CD14-positive monocyte (primary cell): ENCODE results near the gene HSBP1L1. TPM values are rescaled to one million over a fixed set of nuclear protein-coding genes. Genes with fewer than 3 reads are reported as not detected.

Source experiments
- DNase-seq, 3 donors: peaks; one replicate each; pipeline ENCODE4 v3.0.0-alpha.2; 2011 to 2022
- H2AFZ ChIP-seq: 2 replicates; pipeline ENCODE4 v1.6.0; 2012; ENCODE audit warnings: mild to moderate bottlenecking, low read depth, low read length, inconsistent platforms; ENCODE audit not compliant: insufficient read depth, poor library complexity, severe bottlenecking
- H3K27ac ChIP-seq, 2 donors: 1 replicate in 1 of 2; 2 replicates in 1 of 2; pipeline ENCODE4 v1.5.1; 2012 to 2013; ENCODE audit warnings: low read length in 2 of 2, control low read depth in 1 of 2, inconsistent platforms in 1 of 2, low read depth in 1 of 2, mild to moderate bottlenecking in 1 of 2
- H3K27me3 ChIP-seq, 2 donors: one replicate each; pipeline versions ENCODE4 v1.6.0 to v1.6.1; 2011 to 2013; ENCODE audit warnings: low read length in 2 of 2; ENCODE audit not compliant: control insufficient read depth in 2 of 2, insufficient read depth in 2 of 2
- H3K36me3 ChIP-seq, 2 donors: replicated peaks in 1 of 2; 1 replicate in 1 of 2; 2 replicates in 1 of 2; pipeline versions ENCODE4 v1.5.1 to v1.6.1; 2012 to 2013; ENCODE audit warnings: low read length in 2 of 2, control low read depth in 1 of 2, inconsistent platforms in 1 of 2, mild to moderate bottlenecking in 1 of 2; ENCODE audit not compliant: insufficient read depth in 2 of 2, control insufficient read depth in 1 of 2
- H3K4me1 ChIP-seq, 2 donors: 1 replicate in 1 of 2; 2 replicates in 1 of 2; pipeline versions ENCODE4 v1.5.1 to v1.6.1; 2012 to 2013; ENCODE audit warnings: low read length in 2 of 2, control low read depth in 1 of 2, inconsistent platforms in 1 of 2, mild to moderate bottlenecking in 1 of 2, moderate library complexity in 1 of 2; ENCODE audit not compliant: insufficient read depth in 2 of 2, control insufficient read depth in 1 of 2
- H3K4me2 ChIP-seq: replicated peaks from 2 replicates; pipeline ENCODE3; 2012; ENCODE audit warnings: low read length, moderate library complexity, mild to moderate bottlenecking; ENCODE audit not compliant: poor library complexity, severe bottlenecking; ENCODE audit errors: extremely low read depth
- H3K4me3 ChIP-seq, 3 experiments: fragments of 200-600 bp in 1 of 3; sonication (generic) in 1 of 3; replicated peaks in 1 of 3; 1 replicate in 2 of 3; 2 replicates in 1 of 3; pipeline ENCODE4 v1.5.1; 2011 to 2013; ENCODE audit warnings: low read length in 3 of 3, mild to moderate bottlenecking in 3 of 3, control low read depth in 2 of 3, low read depth in 2 of 3, inconsistent platforms in 1 of 3, moderate library complexity in 1 of 3
- H3K79me2 ChIP-seq: 2 replicates; pipeline ENCODE4 v1.6.0; 2012; ENCODE audit warnings: mild to moderate bottlenecking, control low read depth, inconsistent platforms, low read length, moderate library complexity; ENCODE audit not compliant: insufficient read depth
- H3K9ac ChIP-seq: 2 replicates; pipeline ENCODE4 v1.6.0; 2017; ENCODE audit warnings: low read length, mild to moderate bottlenecking; ENCODE audit not compliant: insufficient read depth, poor library complexity, severe bottlenecking
- H3K9me3 ChIP-seq, 2 donors: replicated peaks in 1 of 2; 1 replicate in 1 of 2; 2 replicates in 1 of 2; pipeline versions ENCODE4 v1.5.1 to v1.6.1; 2012 to 2013; ENCODE audit warnings: low read length in 2 of 2, control low read depth in 1 of 2; ENCODE audit not compliant: control insufficient read depth in 1 of 2, insufficient read depth in 1 of 2
- H4K20me1 ChIP-seq: 2 replicates; pipeline ENCODE4 v1.6.0; 2012; ENCODE audit warnings: mild to moderate bottlenecking, low read length, control low read depth, moderate library complexity; ENCODE audit not compliant: insufficient read depth
- H3K27ac Mint-ChIP-seq, 7 donors: one replicate each; pipeline ENCODE4 v1.8.0; 2020; ENCODE audit warnings: mild to moderate bottlenecking in 7 of 7, mixed read lengths in 7 of 7, moderate library complexity in 6 of 7, inconsistent platforms in 2 of 7
- H3K27me3 Mint-ChIP-seq, 3 donors: one replicate each; pipeline ENCODE4 v1.8.0; 2021 to 2022; ENCODE audit warnings: low read depth in 3 of 3, mild to moderate bottlenecking in 3 of 3, mixed read lengths in 3 of 3, moderate library complexity in 3 of 3, inconsistent platforms in 1 of 3
- H3K36me3 Mint-ChIP-seq, 2 donors: one replicate each; pipeline ENCODE4 v1.8.0; 2020; ENCODE audit warnings: mixed read lengths in 2 of 2, inconsistent platforms in 1 of 2, mild to moderate bottlenecking in 1 of 2
- H3K4me1 Mint-ChIP-seq: one replicate; pipeline ENCODE4 v1.8.0; 2020; ENCODE audit warnings: mild to moderate bottlenecking, mixed read lengths
- H3K4me3 Mint-ChIP-seq, 2 donors: one replicate each; pipeline ENCODE4 v1.8.0; 2020; ENCODE audit warnings: mild to moderate bottlenecking in 2 of 2, mixed read lengths in 2 of 2, moderate library complexity in 1 of 2
- H3K9me3 Mint-ChIP-seq, 7 donors: one replicate each; pipeline ENCODE4 v1.8.0; 2020 to 2022; ENCODE audit warnings: mixed read lengths in 7 of 7, mild to moderate bottlenecking in 6 of 7, moderate library complexity in 6 of 7, inconsistent platforms in 2 of 7
- WGBS: methylation state at CpG from one replicate; pipeline ENCODE4 v1.1.5; 2013; ENCODE audit warnings: missing lambda C conversion rate; ENCODE audit not compliant: insufficient coverage; 5-methylcytosine and 5-hydroxymethylcytosine counted together
- intact Hi-C, 2 donors: fragments of 100-400 bp; cut with micrococcal nuclease; formaldehyde crosslinking; loops; one replicate each; pipeline versions ENCODE4 v1.15.0 to v1.15.1; 2023
- polyA plus RNA-seq, 3 donors: library from polyadenylated mRNA; depleted of rRNA in 1 of 3; unstranded in 2 of 3; stranded (reverse) in 1 of 3; fragments of 300-500 nt in 2 of 3; fragments of >200 nt in 1 of 3; fragmentation: Illumina TruSeq in 2 of 3; gene quantifications; 1 replicate in 2 of 3; 2 replicates in 1 of 3; pipeline ENCODE4 v1.2.3, GENCODE V29; 2012 to 2021
- TF ChIP-seq, protein P1 (sequence below): fragments of 200-600 bp; IDR thresholded peaks from one replicate; pipeline ENCODE4 v1.8.0; 2022; ENCODE audit warnings: antibody characterized with exemption, mild to moderate bottlenecking

Gene HSBP1L1
- polyA plus RNA-seq, 3 donors: 2.5 to 13.2 (median 10.8) TPM

DNA sequence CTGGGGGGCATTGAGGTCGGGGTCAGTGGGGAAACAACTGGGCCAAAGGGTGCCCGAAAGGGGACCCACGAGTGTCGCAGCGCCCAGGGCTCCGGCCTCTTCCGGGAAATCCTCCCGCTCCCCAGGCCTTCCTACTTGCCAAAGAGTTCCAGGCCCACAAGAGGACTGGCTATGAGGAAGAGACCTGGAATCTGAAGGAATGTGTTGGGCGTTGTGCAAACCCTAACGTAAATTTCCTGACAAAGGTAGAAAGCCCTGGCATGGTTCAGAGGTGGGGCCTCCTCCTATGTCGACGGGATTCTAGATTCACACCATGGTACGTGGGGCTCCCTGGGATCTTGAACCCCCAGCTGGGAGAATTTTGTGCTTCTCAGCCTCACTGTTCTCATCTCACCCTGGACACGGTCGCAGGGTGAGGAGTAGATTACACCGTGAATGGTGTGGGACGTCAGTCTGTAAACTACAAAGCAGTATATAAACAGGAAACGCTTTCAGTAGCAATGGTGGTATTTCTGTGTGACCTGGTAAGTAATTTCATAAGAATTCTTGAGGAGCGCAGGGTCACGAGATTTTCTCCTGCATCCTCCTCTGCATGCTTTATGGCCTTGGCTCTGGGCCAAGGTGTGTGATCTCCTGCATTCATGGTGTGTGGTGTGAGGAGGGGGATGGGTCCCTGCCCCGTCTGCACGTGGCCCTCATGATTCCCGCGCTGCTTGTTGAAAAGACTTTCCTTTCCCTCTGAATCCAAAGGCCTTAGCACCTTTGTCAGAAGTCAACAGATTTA is 868 bp downstream of the HSBP1L1 start:
- WGBS: 3% methylated on average over 10 of the region's 24 CpGs
- peak; percentile 41 to 66 (median 60) for DNase-seq
- Histone ChIP-seq H2AFZ (peak overlapping the region; percentile 86), H3K4me3 (peak overlapping the region; percentile 53 to 85 (median 72)), H3K79me2 (peaks cover 2% of the 10 kb centered on the region), H3K27ac (peak overlapping the region; percentile 6 to 75), H3K4me1 (peaks cover 16 to 21% of the 10 kb centered on the region in 2 donors), H3K9me3 (no peaks in the 10 kb centered on the region), H3K9ac (peak overlapping the region; percentile 78), H3K27me3 (no peaks in the 10 kb centered on the region), H3K36me3 (peaks cover 5 to 11% of the 10 kb centered on the region in 2 donors), H4K20me1 (no peaks in the 10 kb centered on the region), H3K4me2 (peak overlapping the region; percentile 75)
- peak overlapping the region; percentile 75 to 85 for H3K4me3 Mint-ChIP-seq
- H3K36me3 Mint-ChIP-seq: peaks cover under 1 to 22% of the 10 kb centered on the region in 2 donors
- peaks cover 17% of the 10 kb centered on the region for H3K4me1 Mint-ChIP-seq
- TF ChIP-seq, protein P1, sequence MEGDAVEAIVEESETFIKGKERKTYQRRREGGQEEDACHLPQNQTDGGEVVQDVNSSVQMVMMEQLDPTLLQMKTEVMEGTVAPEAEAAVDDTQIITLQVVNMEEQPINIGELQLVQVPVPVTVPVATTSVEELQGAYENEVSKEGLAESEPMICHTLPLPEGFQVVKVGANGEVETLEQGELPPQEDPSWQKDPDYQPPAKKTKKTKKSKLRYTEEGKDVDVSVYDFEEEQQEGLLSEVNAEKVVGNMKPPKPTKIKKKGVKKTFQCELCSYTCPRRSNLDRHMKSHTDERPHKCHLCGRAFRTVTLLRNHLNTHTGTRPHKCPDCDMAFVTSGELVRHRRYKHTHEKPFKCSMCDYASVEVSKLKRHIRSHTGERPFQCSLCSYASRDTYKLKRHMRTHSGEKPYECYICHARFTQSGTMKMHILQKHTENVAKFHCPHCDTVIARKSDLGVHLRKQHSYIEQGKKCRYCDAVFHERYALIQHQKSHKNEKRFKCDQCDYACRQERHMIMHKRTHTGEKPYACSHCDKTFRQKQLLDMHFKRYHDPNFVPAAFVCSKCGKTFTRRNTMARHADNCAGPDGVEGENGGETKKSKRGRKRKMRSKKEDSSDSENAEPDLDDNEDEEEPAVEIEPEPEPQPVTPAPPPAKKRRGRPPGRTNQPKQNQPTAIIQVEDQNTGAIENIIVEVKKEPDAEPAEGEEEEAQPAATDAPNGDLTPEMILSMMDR: no peak
- intact Hi-C loops: no loop called here
- peaks cover 6 to 24% (median 20%) of the 10 kb centered on the region in 3 donors for H3K27me3 Mint-ChIP-seq
- H3K9me3 Mint-ChIP-seq: peaks cover 0 to 4% (median 0%) of the 10 kb centered on the region in 7 donors
- H3K27ac Mint-ChIP-seq: peak overlapping the region in 5 of 7 donors; percentile 30 to 90 (median 86)

DNA sequence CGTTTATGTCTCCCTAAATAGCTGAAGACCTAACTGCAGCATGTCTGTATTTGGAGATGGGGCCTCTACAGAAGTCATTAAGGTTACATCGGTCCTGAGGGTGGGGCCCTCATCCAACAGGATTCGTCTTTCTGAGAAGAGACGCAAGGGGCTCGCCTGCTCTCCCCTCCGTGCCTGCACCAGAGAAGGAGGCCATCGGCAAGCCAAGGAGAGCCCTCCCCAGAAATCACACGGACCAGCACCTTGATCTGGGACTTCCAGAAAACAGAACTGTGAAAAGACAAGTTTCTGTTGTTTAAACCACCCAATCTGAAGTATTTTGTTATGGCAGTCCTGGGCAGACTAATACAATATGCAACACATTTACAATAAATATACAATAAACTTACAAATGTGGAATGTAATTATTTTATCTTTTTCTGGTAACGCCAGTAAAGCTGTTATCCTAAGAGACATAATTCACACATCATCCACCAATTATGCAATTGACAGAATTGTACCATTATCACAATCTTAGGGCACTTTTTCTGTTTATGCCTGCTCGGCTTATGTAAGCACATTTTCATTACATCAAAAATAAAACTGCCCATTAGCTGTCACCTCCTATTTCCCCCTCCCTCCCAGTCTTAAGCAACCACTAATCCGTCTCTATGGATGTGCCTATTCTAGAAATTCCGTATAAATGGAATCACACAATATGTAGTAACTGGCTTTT is 6.1 kb downstream of the HSBP1L1 start:
- Histone ChIP-seq H3K4me2 (no peak overlapping the region), H3K27me3 (no peaks in the 10 kb centered on the region), H3K4me3 (no peak overlapping the region), H3K79me2 (peaks cover 28% of the 10 kb centered on the region), H3K36me3 (peaks cover 52 to 63% of the 10 kb centered on the region in 2 donors), H3K9ac (no peak overlapping the region), H3K27ac (peak overlapping the region in 1 of 2 donors; percentile 12), H4K20me1 (peaks cover 49% of the 10 kb centered on the region), H2AFZ (no peak overlapping the region), H3K9me3 (no peaks in the 10 kb centered on the region), H3K4me1 (peaks cover 2 to 3% of the 10 kb centered on the region in 2 donors)
- WGBS: 93% methylated on average over 7 of the region's 12 CpGs
- Mint-ChIP-seq H3K4me3 (no peak overlapping the region), H3K4me1 (peaks cover 1% of the 10 kb centered on the region), H3K9me3 (peaks cover 0 to 3% (median 0%) of the 10 kb centered on the region in 7 donors), H3K36me3 (peaks cover 47 to 73% of the 10 kb centered on the region in 2 donors), H3K27ac (no peak overlapping the region), H3K27me3 (no peaks in the 10 kb centered on the region)
- DNase-seq: no peak
- TF ChIP-seq, protein P1: no peak
- intact Hi-C loops: no loop called here
